ENCODE data around the gene LPCAT4.
"Not testable (repeated sequence)": the region's sequence is repeated elsewhere in the genome, so short reads cannot be mapped to it uniquely, and the experiment has no call there.

The LPCAT4 gene

GRCh38 chr15:34361278-34361677 is 5.7 kb downstream of the LPCAT4 start:
- no peak for ATAC-seq

GRCh38 chr15:34360298-34360697 is 6.7 kb downstream of the LPCAT4 start:
- no peak for ATAC-seq

GRCh38 chr15:34359416-34359815 is 7.6 kb downstream of the LPCAT4 start:
- no peak for ATAC-seq

- no peak for ATAC-seq
Observed at GRCh38 chr15:34358948-34359347, 8.0 kb downstream of the LPCAT4 start.

- no peak for ATAC-seq
Observed at GRCh38 chr15:34358367-34358766, 8.6 kb downstream of the LPCAT4 start.

GRCh38 chr15:34357653-34358052 is 9.3 kb downstream of the LPCAT4 start:
- ATAC-seq: no peak

- ATAC-seq: no peak
Observed at GRCh38 chr15:34355241-34355640, 11.8 kb downstream of the LPCAT4 start.

- no peak for ATAC-seq
Observed at GRCh38 chr15:34354286-34354685, 12.7 kb downstream of the LPCAT4 start.

GRCh38 chr15:34353627-34354026 is 13.4 kb downstream of the LPCAT4 start:
- no peak for ATAC-seq

GRCh38 chr15:34352996-34353395 is 14.0 kb downstream of the LPCAT4 start:
- ATAC-seq: not testable (repeated sequence)

- ATAC-seq: no peak
Observed at GRCh38 chr15:34349769-34350168, 17.2 kb downstream of the LPCAT4 start.

- no peak for ATAC-seq
Observed at GRCh38 chr15:34348735-34349300, 18.2 kb downstream of the LPCAT4 start.

GRCh38 chr15:34347951-34348638 is 18.9 kb downstream of the LPCAT4 start:
- no peak for ATAC-seq

GRCh38 chr15:34342737-34343575 is 24.0 kb downstream of the LPCAT4 start, which contains the start of the genes NOP10 and NUTM1:
TSS of gene NOP10 (minus strand) at chr15:34343136. CDS start at chr15:34343073, 63 bp downstream.
TSS of gene NUTM1 (plus strand) at chr15:34343315. CDS start at chr15:34343697, 382 bp downstream.
- ATAC-seq: peak; percentile 90 to 91

GRCh38 chr15:34342213-34342736 is 24.7 kb downstream of the LPCAT4 start:
- ATAC-seq: not testable (repeated sequence)

GRCh38 chr15:34341381-34342212 is 25.4 kb downstream of the LPCAT4 start:
- no peak for ATAC-seq

- no peak for ATAC-seq
Observed at GRCh38 chr15:34339946-34340345, 27.1 kb downstream of the LPCAT4 start.

GRCh38 chr15:34338347-34338746 is 28.6 kb downstream of the LPCAT4 start:
- no peak for ATAC-seq

GRCh38 chr15:34337557-34338306 is 29.3 kb downstream of the LPCAT4 start, which contains the start of gene SLC12A6:
TSS of gene SLC12A6 (minus strand) at chr15:34337781. CDS start at chr15:34336680, 1,101 bp downstream.
- peak; percentile 70 to 75 for ATAC-seq

- no peak for ATAC-seq
Observed at GRCh38 chr15:34336991-34337556, 29.9 kb downstream of the LPCAT4 start.
